CD4-positive, alpha-beta T cell treated with Interleukin-1 beta for 1 hour (primary cell): ENCODE data around the gene SLC22A1.
"Not testable (repeated sequence)": the region's sequence is repeated elsewhere in the genome, so short reads cannot be mapped to it uniquely, and the experiment has no call there.

ENCODE experiments used
- DNase-seq, 2 donors: peaks; one replicate each; pipeline ENCODE4 v3.0.0-alpha.2; 2020 to 2022

SLC22A1 gene

GRCh38 chr6:160139420-160139851 lies 17.8 kb downstream of the SLC22A1 start:
- DNase-seq = no peak

- not testable (repeated sequence) for DNase-seq
Observed at GRCh38 chr6:160140493-160140892, 18.9 kb downstream of the SLC22A1 start.

GRCh38 chr6:160141001-160141726 lies 19.5 kb downstream of the SLC22A1 start:
- DNase-seq = no peak

GRCh38 chr6:160142115-160142715 lies 20.6 kb downstream of the SLC22A1 start:
- DNase-seq = no peak

- DNase-seq = no peak
Observed at GRCh38 chr6:160146454-160147145, 25.0 kb downstream of the SLC22A1 start.

GRCh38 chr6:160147146-160147536 lies 25.5 kb downstream of the SLC22A1 start:
- no peak for DNase-seq

- no peak for DNase-seq
Observed at GRCh38 chr6:160154471-160154870, 32.9 kb downstream of the SLC22A1 start.

- DNase-seq = no peak
Observed at GRCh38 chr6:160156842-160157241, 35.2 kb downstream of the SLC22A1 start.

GRCh38 chr6:160160450-160160849 lies 38.8 kb downstream of the SLC22A1 start:
- DNase-seq = no peak

- DNase-seq = no peak
Observed at GRCh38 chr6:160160929-160161646, 39.5 kb downstream of the SLC22A1 start.

GRCh38 chr6:160161647-160161986 lies 40.0 kb downstream of the SLC22A1 start:
- no peak for DNase-seq

GRCh38 chr6:160162030-160162566 lies 40.5 kb downstream of the SLC22A1 start:
- DNase-seq = no peak

GRCh38 chr6:160163425-160163824 lies 41.8 kb downstream of the SLC22A1 start:
- DNase-seq = no peak

- DNase-seq = no peak
Observed at GRCh38 chr6:160163912-160164311, 42.3 kb downstream of the SLC22A1 start.

GRCh38 chr6:160165928-160166327 lies 44.3 kb downstream of the SLC22A1 start:
- DNase-seq = not testable (repeated sequence)

- DNase-seq = no peak
Observed at GRCh38 chr6:160167604-160168399, 46.2 kb downstream of the SLC22A1 start.

GRCh38 chr6:160170018-160170680 lies 48.5 kb downstream of the SLC22A1 start:
- no peak for DNase-seq

GRCh38 chr6:160172704-160173103 lies 51.1 kb downstream of the SLC22A1 start:
- no peak for DNase-seq

GRCh38 chr6:160173806-160174527 lies 52.4 kb downstream of the SLC22A1 start:
- DNase-seq = no peak

- no peak for DNase-seq
Observed at GRCh38 chr6:160174681-160175080, 53.1 kb downstream of the SLC22A1 start.

- DNase-seq = no peak
Observed at GRCh38 chr6:160177220-160177619, 55.6 kb downstream of the SLC22A1 start.
